Kidney (tissue), 14 donors: Measurements from ENCODE around the gene SELPLG. TPM values are rescaled to one million over a fixed set of nuclear protein-coding genes. Genes with fewer than 3 reads are reported as not detected.

Experiments
- DNase-seq, 5 donors: peaks; one replicate each; pipeline ENCODE4 v3.0.0-alpha.2; 2013 to 2020
- FAIRE-seq: peaks from 2 replicates; lab custom pipeline; 2012; peaks lifted over from hg19 to GRCh38; lab: Jason Lieb, UNC
- H3K27ac ChIP-seq, 2 donors: one replicate each; pipeline ENCODE4 v1.7.0; 2013; ENCODE audit warnings: low read depth in 2 of 2, low read length in 2 of 2, inconsistent platforms in 1 of 2
- H3K27me3 ChIP-seq: one replicate; pipeline ENCODE4 v1.7.1; 2013; ENCODE audit warnings: low read length, inconsistent platforms; ENCODE audit not compliant: control insufficient read depth, insufficient read depth
- H3K36me3 ChIP-seq, 3 donors: one replicate each; pipeline versions ENCODE4 v1.7.0 to v1.7.1; 2013; ENCODE audit warnings: low read length in 3 of 3, control low read depth in 1 of 3, inconsistent platforms in 1 of 3; ENCODE audit not compliant: insufficient read depth in 3 of 3, control insufficient read depth in 2 of 3
- H3K4me1 ChIP-seq, 3 donors: one replicate each; pipeline versions ENCODE4 v1.7.0 to v1.7.1; 2013; ENCODE audit warnings: low read length in 3 of 3, inconsistent platforms in 1 of 3, low read depth in 1 of 3; ENCODE audit not compliant: control insufficient read depth in 2 of 3, insufficient read depth in 2 of 3
- H3K4me3 ChIP-seq, 3 donors: one replicate each; pipeline versions ENCODE4 v1.7.0 to v1.8.1; 2013; ENCODE audit warnings: low read length in 3 of 3, control low read depth in 1 of 3, inconsistent platforms in 1 of 3
- H3K9ac ChIP-seq, 3 donors: one replicate each; pipeline versions ENCODE4 v1.7.0 to v1.7.1; 2013; ENCODE audit warnings: low read length in 3 of 3, control low read depth in 1 of 3, inconsistent platforms in 1 of 3
- H3K9me3 ChIP-seq, 3 donors: one replicate each; pipeline versions ENCODE4 v1.7.0 to v1.7.1; 2013; ENCODE audit warnings: low read length in 3 of 3, control low read depth in 1 of 3, inconsistent platforms in 1 of 3; ENCODE audit not compliant: control insufficient read depth in 2 of 3, insufficient read depth in 1 of 3
- CTCF ChIP-seq: IDR thresholded peaks from 3 replicates; pipeline ENCODE4 v1.5.1; 2012; ENCODE audit warnings: mild to moderate bottlenecking, moderate library complexity, borderline replicate concordance; ENCODE audit not compliant: insufficient read depth; ENCODE audit errors: extremely low read depth
- intact Hi-C: fragments of 100-400 bp; cut with DNase I; formaldehyde crosslinking; loops from one replicate; pipeline ENCODE4 v1.11.1; 2022
- polyA plus RNA-seq: library from polyadenylated mRNA; stranded (reverse); fragments of 350-450 nt; fragmentation: Illumina TruSeq; extraction: RNeasy Lipid Tissue Mini Kit (QIAGEN cat#74804); gene quantifications from one replicate; pipeline ENCODE4 v1.2.3, GENCODE V29; 2014; ENCODE audit warnings: low read depth, low replicate concordance; ENCODE audit not compliant: insufficient read depth
- total RNA-seq: library from RNA; stranded (reverse); fragmentation: NEBNext Ultra II Directional; extraction: Animal tissue kit (Norgen Biotek cat#: 25700); gene quantifications from one replicate; pipeline ENCODE4 v1.2.1, GENCODE V29; 2021
- donor health status: control.
- donor health status: control.
- donor health status: control.
- donor health status: control.
- donor health status: control.
- donor health status: DM: yes; HTN: yes; CAD: no.
- donor health status: Normal renal cell carcinoma (clear cell type).

SELPLG gene
- total and polyA plus RNA-seq, 2 donors from 2014 or later = 3.7 to 14.3 TPM

DNA sequence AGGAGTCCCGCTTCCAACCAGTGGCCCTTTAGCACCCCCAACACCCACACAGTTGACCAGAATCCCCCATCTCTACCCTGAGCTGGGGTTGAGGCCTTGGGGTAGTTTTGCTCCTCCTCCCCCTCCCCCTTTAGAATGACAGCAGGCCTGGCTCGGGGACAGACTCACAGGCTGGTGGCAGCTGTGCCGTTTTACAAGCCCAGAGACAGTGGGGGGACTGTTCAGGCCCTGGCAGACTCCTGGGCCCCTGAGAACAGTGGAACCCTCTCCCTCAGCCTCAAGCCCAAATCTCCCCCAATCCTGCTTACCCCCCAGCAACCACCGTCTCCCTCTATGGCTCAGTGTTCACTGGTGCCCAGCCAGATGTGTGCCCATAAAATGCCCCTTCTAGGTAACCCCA is 45.9 kb downstream of the SELPLG start:
- intact Hi-C loops = no loop called here
- peak in 1 of 5 donors; percentile 32 for DNase-seq
- Histone ChIP-seq H3K27me3 (no peaks in the 10 kb centered on the region), H3K4me3 (no peak overlapping the region), H3K9ac (no peak overlapping the region), H3K27ac (no peak overlapping the region), H3K9me3 (no peaks in the 10 kb centered on the region), H3K4me1 (peaks cover 0 to 4% (median 0%) of the 10 kb centered on the region in 3 donors), H3K36me3 (no peaks in the 10 kb centered on the region)
- no peak for TF ChIP-seq CTCF
- FAIRE-seq = no peak

DNA sequence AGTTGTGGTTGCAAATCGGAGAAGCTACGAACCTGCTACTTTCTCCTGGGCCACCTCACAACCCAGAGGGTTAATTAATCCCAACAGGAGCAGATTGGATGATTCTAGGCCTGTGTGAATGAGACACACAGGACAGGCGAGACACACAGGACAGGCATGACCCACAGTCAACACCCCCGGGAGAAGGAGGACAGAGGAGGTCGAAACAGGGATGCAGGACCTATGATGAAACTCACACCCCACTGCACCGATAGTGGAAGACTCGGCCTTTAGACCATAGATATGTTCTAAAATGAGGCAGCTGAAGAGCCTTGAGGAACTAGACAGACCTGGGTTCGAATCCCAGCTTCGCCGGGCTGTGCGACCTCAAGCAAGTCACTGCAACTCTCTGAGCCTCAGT is 47.4 kb downstream of the SELPLG start:
- H3K27me3 ChIP-seq = no peaks in the 10 kb centered on the region
- no peak overlapping the region for H3K9ac ChIP-seq
- H3K27ac ChIP-seq = no peak overlapping the region
- H3K36me3 ChIP-seq = no peaks in the 10 kb centered on the region
- no peak overlapping the region for H3K4me3 ChIP-seq
- DNase-seq = peak in 1 of 5 donors; percentile 20
- FAIRE-seq = no peak
- no peaks in the 10 kb centered on the region for H3K9me3 ChIP-seq
- no peak for TF ChIP-seq CTCF
- intact Hi-C loops = no loop called here
- H3K4me1 ChIP-seq = peaks cover 0 to 4% (median 0%) of the 10 kb centered on the region in 3 donors

GRCh38 chr12:108585864-108586263 is 47.8 kb downstream of the SELPLG start:
- H3K27me3 ChIP-seq = no peaks in the 10 kb centered on the region
- TF ChIP-seq CTCF = no peak
- no peak for DNase-seq
- FAIRE-seq = no peak
- H3K4me3 ChIP-seq = no peak overlapping the region
- no peaks in the 10 kb centered on the region for H3K36me3 ChIP-seq
- H3K27ac ChIP-seq = no peak overlapping the region
- intact Hi-C loops = no loop called here
- peaks cover 0 to 4% (median 0%) of the 10 kb centered on the region in 3 donors for H3K4me1 ChIP-seq
- no peak overlapping the region for H3K9ac ChIP-seq
- H3K9me3 ChIP-seq = no peaks in the 10 kb centered on the region
